Mesendoderm (in vitro differentiated cells): ENCODE measurements around the gene TSPYL2.
A peak's percentile ranks its signal among the peaks of the same experiment; 100 is the strongest.

Source experiments
- DNase-seq: peaks from one replicate; pipeline ENCODE4 v3.0.0; 2013
- H2AK5ac ChIP-seq: 2 replicates; pipeline ENCODE4 v1.6.1; 2013; ENCODE audit warnings: low read length, inconsistent platforms
- H2BK120ac ChIP-seq: 2 replicates; pipeline ENCODE4 v1.6.1; 2013; ENCODE audit warnings: low read depth, mild to moderate bottlenecking, low read length, moderate library complexity, mixed read lengths
- H2BK15ac ChIP-seq: replicated peaks from 2 replicates; pipeline ENCODE4 v1.6.1; 2013; ENCODE audit warnings: low read depth, mild to moderate bottlenecking, moderate library complexity
- H2BK5ac ChIP-seq: 2 replicates; pipeline ENCODE4 v1.6.1; 2013; ENCODE audit warnings: low read length, inconsistent platforms
- H3K18ac ChIP-seq: 2 replicates; pipeline ENCODE4 v1.6.1; 2013; ENCODE audit warnings: mild to moderate bottlenecking, low read length, mixed read lengths
- H3K23ac ChIP-seq: one replicate; pipeline ENCODE4 v1.6.1; 2013; ENCODE audit warnings: low read length
- H3K27ac ChIP-seq: 2 replicates; pipeline ENCODE4 v1.5.1; 2013; ENCODE audit warnings: low read depth, mild to moderate bottlenecking, inconsistent platforms, low read length, moderate library complexity
- H3K27me3 ChIP-seq: 2 replicates; pipeline ENCODE4 v1.6.1; 2013; ENCODE audit warnings: low read length, control low read depth, mild to moderate bottlenecking, inconsistent platforms; ENCODE audit not compliant: insufficient read depth, poor library complexity
- H3K36me3 ChIP-seq: 2 replicates; pipeline ENCODE4 v1.6.1; 2013; ENCODE audit warnings: low read length, inconsistent platforms; ENCODE audit not compliant: control insufficient read depth, insufficient read depth
- H3K4ac ChIP-seq: one replicate; pipeline ENCODE4 v1.6.1; 2013; ENCODE audit warnings: low read depth, mild to moderate bottlenecking, low read length, moderate library complexity
- H3K4me1 ChIP-seq: 2 replicates; pipeline ENCODE4 v1.6.1; 2013; ENCODE audit warnings: low read depth, low read length, inconsistent platforms; ENCODE audit not compliant: control insufficient read depth
- H3K4me2 ChIP-seq: 2 replicates; pipeline ENCODE4 v1.6.1; 2013; ENCODE audit warnings: low read length
- H3K4me3 ChIP-seq: 2 replicates; pipeline ENCODE4 v1.5.1; 2013; ENCODE audit warnings: mild to moderate bottlenecking, low read length
- H3K56ac ChIP-seq: one replicate; pipeline ENCODE4 v1.6.1; 2013; ENCODE audit warnings: low read length
- H3K79me1 ChIP-seq: 2 replicates; pipeline ENCODE4 v1.6.1; 2013; ENCODE audit warnings: low read length, inconsistent platforms
- H3K79me2 ChIP-seq: 2 replicates; pipeline ENCODE4 v1.6.1; 2013; ENCODE audit warnings: mild to moderate bottlenecking, low read length; ENCODE audit not compliant: control insufficient read depth, insufficient read depth
- H3K9ac ChIP-seq: 2 replicates; pipeline ENCODE4 v1.6.1; 2013; ENCODE audit warnings: low read length, inconsistent platforms
- H4K5ac ChIP-seq: one replicate; pipeline ENCODE4 v1.6.1; 2013; ENCODE audit warnings: low read length
- H4K8ac ChIP-seq: one replicate; pipeline ENCODE4 v1.6.1; 2013; ENCODE audit warnings: low read depth, mild to moderate bottlenecking, control low read depth, low read length, moderate library complexity
- WGBS: extraction: QIAGEN DNeasy Blood & Tissue Kit; methylation state at CpG from one replicate; pipeline ENCODE4 v1.1.7; 2013; ENCODE audit warnings: low lambda C conversion rate, missing lambda C conversion rate; ENCODE audit not compliant: insufficient coverage; ENCODE audit errors: extremely low coverage; 5-methylcytosine and 5-hydroxymethylcytosine counted together

TSPYL2 gene

DNA sequence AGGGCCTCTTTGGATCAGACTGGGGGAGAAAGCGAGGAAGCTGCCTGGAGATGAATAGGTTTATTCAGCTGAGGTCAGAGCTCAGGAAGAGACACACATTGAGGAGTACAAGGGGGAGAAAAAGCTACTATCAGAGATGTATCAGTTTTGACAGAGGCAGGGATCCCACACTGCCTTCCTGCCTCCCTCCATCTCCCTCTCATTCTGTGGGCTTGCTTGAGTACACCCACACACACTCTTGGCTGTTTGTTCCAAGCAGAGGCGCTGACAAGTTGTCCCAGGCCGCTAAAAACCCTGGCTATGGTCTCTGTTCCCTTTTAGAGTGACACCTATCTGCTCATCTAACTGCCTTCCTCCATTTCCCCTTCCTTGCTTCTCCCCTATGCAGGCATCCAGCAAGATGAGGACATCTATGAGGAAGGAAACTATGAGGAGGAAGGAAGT, 5.2 kb downstream of the TSPYL2 start:
- no peak overlapping the region for H2AK5ac ChIP-seq
- H4K8ac ChIP-seq, result no peak overlapping the region
- H3K4me2 ChIP-seq, result no peak overlapping the region
- no CpG with 5 or more reads among the region's 3 CpGs for WGBS
- no peak overlapping the region for H3K4ac ChIP-seq
- no peak overlapping the region for H2BK15ac ChIP-seq
- no peak for DNase-seq
- H2BK5ac ChIP-seq, result no peak overlapping the region
- no peak overlapping the region for H3K18ac ChIP-seq
- no peak overlapping the region for H3K4me3 ChIP-seq
- H3K27ac ChIP-seq, result no peak overlapping the region
- H3K56ac ChIP-seq, result no peak overlapping the region
- no peaks in the 10 kb centered on the region for H3K79me2 ChIP-seq
- no peak overlapping the region for H2BK120ac ChIP-seq
- no peaks in the 10 kb centered on the region for H3K27me3 ChIP-seq
- H3K23ac ChIP-seq, result no peak overlapping the region
- H3K4me1 ChIP-seq, result no peaks in the 10 kb centered on the region
- H3K79me1 ChIP-seq, result peaks cover 2% of the 10 kb centered on the region
- H3K9ac ChIP-seq, result no peak overlapping the region
- no peak overlapping the region for H4K5ac ChIP-seq
- H3K36me3 ChIP-seq, result peaks cover 3% of the 10 kb centered on the region

DNA sequence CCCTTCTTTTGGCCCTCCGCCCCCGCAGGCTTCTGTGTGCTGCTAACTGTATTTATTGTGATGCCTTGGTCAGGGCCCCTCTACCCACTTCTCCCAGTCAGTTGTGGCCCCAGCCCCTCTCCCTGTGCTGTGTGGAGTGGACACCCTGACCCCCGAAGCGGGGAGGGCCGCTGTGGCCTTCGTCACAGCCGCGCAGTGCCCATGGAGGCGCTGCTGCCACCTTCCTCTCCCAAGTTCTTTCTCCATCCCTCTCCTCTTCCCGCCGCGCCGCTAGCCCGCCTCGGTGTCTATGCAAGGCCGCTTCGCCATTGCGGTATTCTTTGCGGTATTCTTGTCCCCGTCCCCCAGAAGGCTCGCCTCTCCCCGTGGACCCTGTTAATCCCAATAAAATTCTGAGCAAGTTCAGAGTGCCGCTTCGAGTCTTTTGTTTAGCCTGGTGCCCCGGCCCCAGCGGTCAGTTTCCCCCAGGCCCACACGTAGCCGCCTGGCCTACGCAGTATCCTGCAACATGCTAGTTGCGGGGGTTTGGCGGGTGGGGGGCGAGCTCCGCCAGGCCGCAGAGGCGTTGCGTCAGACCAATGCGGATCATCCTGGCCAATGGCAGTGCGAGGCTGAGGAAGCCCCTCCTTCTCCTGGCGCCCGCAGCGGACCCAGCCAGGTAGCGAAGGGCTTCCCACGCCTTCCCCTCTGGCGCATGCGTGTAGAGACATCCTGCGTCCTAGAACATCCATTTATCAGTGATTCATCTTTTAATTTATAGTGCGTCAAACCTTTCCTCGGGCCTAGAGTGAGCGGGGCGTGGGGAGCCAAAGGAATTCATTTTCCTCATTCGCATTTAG, 6.2 kb downstream of the TSPYL2 start:
- no peaks in the 10 kb centered on the region for H3K4me1 ChIP-seq
- H2AK5ac ChIP-seq, result no peak overlapping the region
- H2BK5ac ChIP-seq, result no peak overlapping the region
- H3K4me3 ChIP-seq, result peak overlapping the region; percentile 46
- peak overlapping the region; percentile 5 for H3K4ac ChIP-seq
- H3K18ac ChIP-seq, result no peak overlapping the region
- peak overlapping the region; percentile 75 for H3K4me2 ChIP-seq
- H3K27ac ChIP-seq, result no peak overlapping the region
- no peak overlapping the region for H3K23ac ChIP-seq
- WGBS, result no CpG with 5 or more reads among the region's 51 CpGs
- H3K9ac ChIP-seq, result peak overlapping the region; percentile 69
- H3K56ac ChIP-seq, result peak overlapping the region; percentile 82
- peak; percentile 89 for DNase-seq
- peaks cover 2% of the 10 kb centered on the region for H3K79me1 ChIP-seq
- H4K5ac ChIP-seq, result no peak overlapping the region
- no peak overlapping the region for H2BK15ac ChIP-seq
- H3K27me3 ChIP-seq, result no peaks in the 10 kb centered on the region
- H3K79me2 ChIP-seq, result no peaks in the 10 kb centered on the region
- no peak overlapping the region for H2BK120ac ChIP-seq
- peaks cover 3% of the 10 kb centered on the region for H3K36me3 ChIP-seq
- no peak overlapping the region for H4K8ac ChIP-seq

DNA sequence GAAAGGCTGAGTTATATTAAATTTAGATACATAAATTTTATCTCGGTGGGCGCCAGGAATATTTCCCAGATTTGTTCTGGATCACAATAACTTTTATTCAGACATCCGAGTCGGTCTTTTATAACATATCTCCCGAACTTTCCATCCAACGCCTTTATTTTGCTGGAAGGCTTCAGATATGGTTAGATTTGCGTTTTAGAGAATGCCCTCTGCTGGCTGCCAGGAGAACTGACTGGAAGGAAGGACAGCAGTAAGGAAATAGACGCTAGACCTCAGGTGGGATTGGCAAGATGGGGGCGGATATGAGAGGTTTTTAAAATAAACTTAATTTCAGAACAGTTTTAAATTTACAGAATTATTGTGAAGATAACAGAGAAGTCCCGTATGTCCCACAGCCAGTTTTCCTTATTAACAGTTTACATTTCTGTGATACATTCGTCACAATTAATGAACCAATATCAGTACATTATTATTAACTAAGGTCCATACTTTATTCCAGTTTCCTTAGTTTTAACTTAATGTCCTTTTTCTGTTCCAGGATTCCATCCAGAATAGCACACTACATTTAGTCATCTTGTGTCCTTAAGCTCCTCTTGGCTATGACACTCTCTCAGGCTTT, 7.2 kb downstream of the TSPYL2 start:
- Histone ChIP-seq H3K18ac (no peak overlapping the region), H3K4me2 (no peak overlapping the region), H3K4me3 (no peak overlapping the region), H3K79me2 (no peaks in the 10 kb centered on the region), H3K79me1 (no peaks in the 10 kb centered on the region), H3K56ac (peak overlapping the region; percentile 79), H2BK120ac (no peak overlapping the region), H2BK5ac (no peak overlapping the region), H3K4ac (no peak overlapping the region), H4K5ac (no peak overlapping the region), H3K36me3 (peaks cover 3% of the 10 kb centered on the region), H3K27me3 (no peaks in the 10 kb centered on the region), H2AK5ac (no peak overlapping the region), H4K8ac (no peak overlapping the region), H3K23ac (no peak overlapping the region), H2BK15ac (no peak overlapping the region), H3K9ac (peak overlapping the region; percentile 69), H3K4me1 (no peaks in the 10 kb centered on the region), H3K27ac (no peak overlapping the region)
- WGBS, result no CpG with 5 or more reads among the region's 11 CpGs
- peak; percentile 64 for DNase-seq

DNA sequence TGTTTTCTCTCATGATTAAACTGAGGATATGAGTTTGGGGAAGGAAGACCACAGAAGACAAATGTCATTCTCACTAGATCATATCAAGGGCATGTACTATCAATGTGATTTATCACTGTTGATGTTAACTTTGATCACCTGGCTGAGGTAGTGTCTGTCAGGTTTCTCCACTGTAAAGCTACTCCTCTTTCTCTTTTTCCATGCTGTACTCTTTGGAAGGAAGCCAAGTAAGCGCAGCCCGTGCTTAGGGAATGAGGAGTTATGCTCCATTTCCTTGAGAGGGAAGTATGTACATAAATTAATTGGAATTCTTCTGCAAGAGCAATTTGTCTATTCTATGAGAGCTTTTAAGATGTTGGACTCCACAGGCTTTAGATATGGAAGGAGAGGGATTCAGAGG, 7.8 kb downstream of the TSPYL2 start:
- Histone ChIP-seq H4K5ac (no peak overlapping the region), H3K4me2 (no peak overlapping the region), H2BK5ac (no peak overlapping the region), H3K79me2 (no peaks in the 10 kb centered on the region), H2BK120ac (no peak overlapping the region), H3K4me1 (no peaks in the 10 kb centered on the region), H3K23ac (no peak overlapping the region), H3K56ac (no peak overlapping the region), H3K9ac (no peak overlapping the region), H3K4ac (no peak overlapping the region), H3K36me3 (peaks cover 3% of the 10 kb centered on the region), H3K27me3 (no peaks in the 10 kb centered on the region), H2BK15ac (no peak overlapping the region), H2AK5ac (no peak overlapping the region), H3K18ac (no peak overlapping the region), H4K8ac (no peak overlapping the region), H3K27ac (no peak overlapping the region), H3K79me1 (no peaks in the 10 kb centered on the region), H3K4me3 (no peak overlapping the region)
- no CpG with 5 or more reads among the region's 2 CpGs for WGBS
- no peak for DNase-seq

DNA sequence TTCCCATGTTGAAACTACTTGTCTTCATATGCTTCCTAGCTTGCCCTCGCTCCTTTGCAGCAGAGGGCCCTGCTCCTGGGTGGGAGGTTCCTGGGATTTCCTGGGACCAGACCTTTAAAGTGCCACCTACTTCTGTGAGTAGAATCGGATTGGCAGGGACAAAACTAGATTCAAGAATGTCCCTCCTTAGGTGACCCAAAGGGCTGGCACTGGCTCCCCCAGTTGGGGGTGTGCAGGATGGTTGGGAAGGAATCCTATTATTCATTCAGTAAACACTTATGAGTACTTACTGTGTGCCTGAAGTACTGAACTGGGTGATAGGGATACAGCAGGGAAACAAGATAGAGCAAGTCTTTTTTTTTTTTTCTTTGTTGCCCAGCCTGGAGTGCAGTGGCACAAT, 9.2 kb downstream of the TSPYL2 start:
- no peak overlapping the region for H3K56ac ChIP-seq
- no peak overlapping the region for H2BK15ac ChIP-seq
- no peak overlapping the region for H2BK5ac ChIP-seq
- no peaks in the 10 kb centered on the region for H3K27me3 ChIP-seq
- no peak overlapping the region for H4K8ac ChIP-seq
- no peak overlapping the region for H4K5ac ChIP-seq
- no peaks in the 10 kb centered on the region for H3K4me1 ChIP-seq
- no peaks in the 10 kb centered on the region for H3K79me1 ChIP-seq
- H3K9ac ChIP-seq, result no peak overlapping the region
- no peaks in the 10 kb centered on the region for H3K36me3 ChIP-seq
- H3K18ac ChIP-seq, result no peak overlapping the region
- DNase-seq, result no peak
- no CpG with 5 or more reads among the region's 2 CpGs for WGBS
- no peak overlapping the region for H3K27ac ChIP-seq
- H2BK120ac ChIP-seq, result no peak overlapping the region
- H3K23ac ChIP-seq, result no peak overlapping the region
- H3K4me2 ChIP-seq, result no peak overlapping the region
- no peak overlapping the region for H2AK5ac ChIP-seq
- H3K79me2 ChIP-seq, result no peaks in the 10 kb centered on the region
- no peak overlapping the region for H3K4ac ChIP-seq
- no peak overlapping the region for H3K4me3 ChIP-seq
